Thoracic aorta (tissue), 2 donors: ENCODE data around the gene SDK2. TPM values are rescaled to one million over a fixed set of nuclear protein-coding genes. Genes with fewer than 3 reads are reported as not detected.

Experiments used
- ATAC-seq: fragments of 150-250 bp; one replicate; pipeline ENCODE4 v1.8.0; 2017; ENCODE audit warnings: low read depth; ENCODE audit not compliant: insufficient number of reproducible peaks, low FRiP score
- DNase-seq: peaks from one replicate; pipeline ENCODE4 v3.0.0-alpha.2; 2020; ENCODE audit warnings: low spot score
- H3K27ac ChIP-seq, 2 donors: fragments of 200-600 bp; sonication (generic); 1 replicate in 1 of 2; 2 replicates in 1 of 2; pipeline ENCODE4 v1.5.1; 2016; ENCODE audit warnings: mild to moderate bottlenecking in 2 of 2, moderate library complexity in 2 of 2
- H3K27me3 ChIP-seq: fragments of 200-600 bp; sonication (generic); replicated peaks from 2 replicates; pipeline ENCODE4 v1.6.0; 2016; ENCODE audit warnings: mild to moderate bottlenecking; ENCODE audit not compliant: insufficient read depth
- H3K36me3 ChIP-seq: fragments of 200-600 bp; sonication (generic); one replicate; pipeline ENCODE4 v1.5.1; 2016
- H3K4me1 ChIP-seq, 2 donors: fragments of 200-600 bp; sonication (generic); 1 replicate in 1 of 2; 2 replicates in 1 of 2; pipeline versions ENCODE4 v1.5.1 to v1.6.0; 2016; ENCODE audit warnings: low read depth in 2 of 2, mild to moderate bottlenecking in 1 of 2; ENCODE audit not compliant: control insufficient read depth in 1 of 2
- H3K4me3 ChIP-seq: fragments of 200-600 bp; sonication (generic); 2 replicates; pipeline ENCODE4 v1.5.1; 2016; ENCODE audit warnings: mild to moderate bottlenecking
- H3K9me3 ChIP-seq: fragments of 200-600 bp; sonication (generic); 2 replicates; pipeline ENCODE4 v1.5.1; 2016
- total RNA-seq, 2 donors: library from RNA; depleted of rRNA; stranded (reverse); fragments of >200 nt; gene quantifications; one replicate each; pipeline versions ENCODE4 v1.1.0 to v1.2.3, GENCODE V29; 2016
- TF ChIP-seq, protein P1 (sequence below): fragments of 200-600 bp; sonication (generic); IDR thresholded peaks from one replicate; pipeline ENCODE4 v1.5.1; 2019; ENCODE audit warnings: antibody characterized with exemption

Gene SDK2
- total RNA-seq, 2 donors from 2014 or later = 6.0 to 8.9 TPM

DNA sequence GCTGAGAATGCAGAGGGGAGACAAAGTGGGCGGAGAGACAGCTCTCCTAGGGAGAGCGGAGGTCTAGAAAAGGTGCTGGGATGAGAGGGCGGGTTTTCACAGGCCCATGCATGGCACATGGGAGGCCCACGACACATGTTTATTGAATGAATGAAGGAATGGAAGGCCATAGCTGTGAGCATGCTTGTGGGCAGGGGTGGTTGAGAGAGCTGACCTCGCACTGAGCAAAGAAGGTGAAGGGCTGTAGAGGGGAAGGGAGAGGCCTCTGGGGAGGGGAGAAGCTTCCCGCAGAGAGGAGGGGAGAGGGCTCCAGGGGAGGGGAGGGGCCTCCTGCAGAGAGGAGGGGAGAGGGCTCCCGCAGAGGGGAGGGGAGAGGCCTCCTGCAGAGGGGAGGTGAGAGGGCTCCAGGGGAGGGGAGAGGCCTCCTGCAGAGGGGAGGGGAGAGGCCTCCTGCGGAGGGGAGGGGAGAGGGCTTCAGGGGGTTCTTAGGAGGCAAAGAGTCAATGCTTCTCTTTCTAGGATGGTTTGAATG lies 27.3 kb downstream of the SDK2 start:
- no peak overlapping the region for H3K27ac ChIP-seq
- DNase-seq (no peak), ATAC-seq (no peak)
- H3K4me1 ChIP-seq = no peaks in the 10 kb centered on the region
- no peaks in the 10 kb centered on the region for H3K9me3 ChIP-seq
- H3K36me3 ChIP-seq = no peaks in the 10 kb centered on the region
- no peak overlapping the region for H3K4me3 ChIP-seq
- no peaks in the 10 kb centered on the region for H3K27me3 ChIP-seq
- TF ChIP-seq, protein P1, sequence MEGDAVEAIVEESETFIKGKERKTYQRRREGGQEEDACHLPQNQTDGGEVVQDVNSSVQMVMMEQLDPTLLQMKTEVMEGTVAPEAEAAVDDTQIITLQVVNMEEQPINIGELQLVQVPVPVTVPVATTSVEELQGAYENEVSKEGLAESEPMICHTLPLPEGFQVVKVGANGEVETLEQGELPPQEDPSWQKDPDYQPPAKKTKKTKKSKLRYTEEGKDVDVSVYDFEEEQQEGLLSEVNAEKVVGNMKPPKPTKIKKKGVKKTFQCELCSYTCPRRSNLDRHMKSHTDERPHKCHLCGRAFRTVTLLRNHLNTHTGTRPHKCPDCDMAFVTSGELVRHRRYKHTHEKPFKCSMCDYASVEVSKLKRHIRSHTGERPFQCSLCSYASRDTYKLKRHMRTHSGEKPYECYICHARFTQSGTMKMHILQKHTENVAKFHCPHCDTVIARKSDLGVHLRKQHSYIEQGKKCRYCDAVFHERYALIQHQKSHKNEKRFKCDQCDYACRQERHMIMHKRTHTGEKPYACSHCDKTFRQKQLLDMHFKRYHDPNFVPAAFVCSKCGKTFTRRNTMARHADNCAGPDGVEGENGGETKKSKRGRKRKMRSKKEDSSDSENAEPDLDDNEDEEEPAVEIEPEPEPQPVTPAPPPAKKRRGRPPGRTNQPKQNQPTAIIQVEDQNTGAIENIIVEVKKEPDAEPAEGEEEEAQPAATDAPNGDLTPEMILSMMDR = no peak

DNA sequence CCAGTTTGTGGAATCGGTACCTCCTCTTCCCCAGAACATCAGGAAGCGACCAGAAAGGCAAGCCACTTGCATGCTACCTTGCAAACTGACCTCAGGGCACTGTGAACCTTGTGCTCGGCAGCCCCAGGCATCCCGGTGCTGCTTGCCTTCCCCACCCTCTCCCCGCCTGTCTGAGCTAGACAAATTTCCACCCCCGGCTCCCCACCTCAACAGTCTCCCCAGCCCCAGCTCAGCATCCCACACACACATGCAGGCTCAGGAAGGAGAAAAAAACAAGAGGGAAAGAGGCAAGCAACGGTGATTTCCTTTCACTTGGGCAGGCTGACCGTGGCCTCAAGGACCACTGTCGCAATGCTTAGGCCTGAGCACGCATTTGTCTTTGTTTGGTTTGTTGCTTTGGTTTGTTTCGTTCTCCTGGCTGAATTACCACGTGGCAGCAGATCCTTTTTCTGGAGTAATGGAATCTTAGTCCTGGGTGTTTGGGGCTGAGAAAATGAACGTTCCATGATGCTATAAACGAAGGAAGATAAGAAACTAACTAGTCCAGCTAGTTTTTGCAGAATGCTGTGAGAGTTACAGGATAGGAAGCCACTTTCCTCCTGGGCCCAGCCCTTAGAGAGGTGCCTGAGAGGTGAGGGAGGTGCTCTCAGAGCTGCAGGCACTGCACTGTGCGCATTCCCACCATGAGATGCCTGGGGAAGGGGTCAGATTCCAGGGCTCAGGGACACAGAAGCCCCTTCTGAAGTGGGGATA lies 27.9 kb downstream of the SDK2 start:
- no peaks in the 10 kb centered on the region for H3K36me3 ChIP-seq
- no peak overlapping the region for H3K4me3 ChIP-seq
- TF ChIP-seq, protein P1 = no peak
- H3K27ac ChIP-seq = no peak overlapping the region
- DNase-seq = no peak
- ATAC-seq = no peak
- no peaks in the 10 kb centered on the region for H3K4me1 ChIP-seq
- no peaks in the 10 kb centered on the region for H3K27me3 ChIP-seq
- no peaks in the 10 kb centered on the region for H3K9me3 ChIP-seq

DNA sequence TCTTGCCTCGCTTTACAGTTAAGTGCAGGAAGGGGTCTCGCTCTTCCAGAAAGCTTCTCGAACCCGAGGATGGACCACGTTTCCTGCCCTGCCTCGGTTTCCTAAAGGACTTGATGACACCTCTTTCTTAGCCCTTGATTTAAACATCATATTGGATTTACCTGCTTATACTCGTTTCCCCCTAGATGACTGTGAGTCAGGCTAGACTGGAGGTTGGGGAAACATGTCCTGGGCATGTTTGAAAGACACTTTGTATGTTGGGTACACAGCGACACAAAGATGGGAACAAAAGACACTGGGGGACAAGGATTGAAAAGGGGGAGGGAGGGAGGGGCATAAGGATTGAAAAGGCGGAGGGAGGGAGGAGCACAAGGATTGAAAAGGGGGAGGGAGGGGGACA lies 30.0 kb downstream of the SDK2 start:
- TF ChIP-seq, protein P1 = no peak
- no peak for DNase-seq
- no peaks in the 10 kb centered on the region for H3K27me3 ChIP-seq
- no peak for ATAC-seq
- H3K4me1 ChIP-seq = no peaks in the 10 kb centered on the region
- no peak overlapping the region for H3K4me3 ChIP-seq
- no peaks in the 10 kb centered on the region for H3K36me3 ChIP-seq
- H3K9me3 ChIP-seq = no peaks in the 10 kb centered on the region
- H3K27ac ChIP-seq = no peak overlapping the region

DNA sequence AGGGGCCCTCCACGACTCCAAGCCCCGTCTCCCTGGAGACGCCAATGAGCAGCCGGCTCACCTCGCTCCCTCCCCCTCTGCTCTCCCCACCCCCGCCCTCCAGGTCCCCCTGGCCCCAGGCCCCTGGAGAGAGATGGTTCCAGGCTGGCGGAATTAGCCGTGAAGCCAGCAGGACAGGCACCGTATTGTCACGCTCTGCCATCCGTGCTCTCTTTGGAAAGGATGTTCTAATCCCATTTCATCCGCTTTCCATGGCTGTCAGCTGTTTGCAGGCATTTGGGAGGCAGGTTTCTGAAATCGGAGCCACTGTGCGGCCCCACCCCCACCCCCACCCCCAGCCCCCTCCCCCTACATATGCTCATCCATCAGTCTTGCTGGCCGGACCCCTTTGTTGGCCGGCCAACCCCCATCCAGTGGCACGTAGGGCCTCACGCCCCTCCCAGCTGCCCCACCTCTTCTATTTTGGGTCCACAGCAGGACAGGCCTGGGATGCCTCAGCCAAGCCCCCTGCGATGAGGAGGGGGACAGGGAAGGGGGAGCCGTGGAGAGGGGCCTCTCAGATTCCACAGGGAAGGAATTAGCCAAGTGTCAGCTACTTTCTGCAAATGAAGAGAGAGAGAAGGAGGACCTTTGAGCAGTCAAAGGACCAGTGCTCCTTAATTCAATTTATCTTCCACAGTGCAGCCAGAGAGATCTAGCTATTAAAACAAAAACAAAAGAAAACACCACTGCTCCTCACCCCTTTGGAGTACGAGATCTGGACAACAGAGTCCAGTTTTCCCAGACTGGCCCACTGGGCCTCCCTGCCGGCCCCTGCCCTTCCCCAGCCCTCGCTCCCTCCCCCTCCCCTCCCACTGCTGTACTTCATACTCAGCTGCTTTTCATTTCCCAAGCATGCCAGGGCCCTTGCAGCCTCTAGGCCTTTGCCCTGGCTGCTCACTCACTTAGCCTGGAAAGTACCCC lies 30.7 kb downstream of the SDK2 start:
- Histone ChIP-seq H3K27me3 (no peaks in the 10 kb centered on the region), H3K4me1 (no peaks in the 10 kb centered on the region), H3K9me3 (no peaks in the 10 kb centered on the region), H3K36me3 (no peaks in the 10 kb centered on the region), H3K4me3 (no peak overlapping the region), H3K27ac (no peak overlapping the region)
- DNase-seq (no peak), ATAC-seq (no peak)
- TF ChIP-seq, protein P1 = no peak

DNA sequence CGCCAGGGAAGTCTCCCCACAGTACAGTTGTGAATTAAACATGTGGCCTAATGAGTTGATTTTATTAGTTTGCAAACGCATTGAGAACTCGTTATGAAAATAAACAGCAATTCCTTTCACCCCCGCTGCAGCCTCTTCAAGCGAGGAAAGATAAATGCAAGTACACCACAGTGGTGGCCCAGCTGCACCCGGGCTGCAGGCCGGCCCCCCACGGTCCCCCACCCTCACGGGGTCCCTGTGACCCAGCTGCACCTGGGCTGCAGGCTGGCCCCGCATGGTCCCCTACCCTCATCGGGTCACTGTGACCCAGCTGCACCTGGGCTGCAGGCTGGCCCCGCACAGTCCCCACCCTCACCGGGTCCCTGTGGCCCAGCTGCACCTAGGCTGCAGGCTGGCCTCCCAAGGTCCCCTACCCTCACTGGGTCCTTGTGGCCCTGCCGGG lies 32.2 kb downstream of the SDK2 start:
- no peak for ATAC-seq
- TF ChIP-seq, protein P1 = no peak
- Histone ChIP-seq H3K4me1 (no peaks in the 10 kb centered on the region), H3K27me3 (no peaks in the 10 kb centered on the region), H3K36me3 (no peaks in the 10 kb centered on the region), H3K27ac (no peak overlapping the region), H3K9me3 (no peaks in the 10 kb centered on the region), H3K4me3 (no peak overlapping the region)
- DNase-seq = no peak
